Measurements from ENCODE around the gene HMSD.

Gene HMSD

DNA sequence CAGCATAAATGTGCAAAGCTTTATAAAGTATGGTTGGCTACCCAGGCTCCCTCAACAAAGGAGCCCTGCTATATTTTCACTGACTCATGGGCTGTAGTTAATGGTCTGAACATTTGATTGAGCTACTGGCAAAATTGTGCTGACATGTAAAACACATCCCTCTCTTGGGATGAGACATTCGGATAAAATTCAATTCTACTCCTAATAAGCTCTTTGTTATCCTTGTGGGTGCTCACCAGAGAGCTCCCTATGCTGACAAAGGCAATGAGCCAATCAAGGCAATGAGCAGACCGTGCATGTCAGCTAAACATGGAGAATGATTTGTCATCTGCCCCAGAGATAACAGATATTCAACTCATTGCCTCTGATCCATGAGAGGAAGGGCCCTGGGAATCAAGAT lies 48.5 kb downstream of the HMSD start:
- Histone ChIP-seq H3K4me3 (ENCODE audit: low read length) (no peak overlapping the region), H3K9ac (ENCODE audit: low read depth, low read length) (no peak overlapping the region), H3K36me3 (ENCODE audit: insufficient read depth, low read length) (no peaks in the 10 kb centered on the region), H3K4me1 (ENCODE audit: control insufficient read depth, insufficient read depth, low read length) (peaks cover 7% of the 10 kb centered on the region), H3K9me3 (replicated peaks; ENCODE audit: low read length) (no peaks in the 10 kb centered on the region), H3K4me2 (ENCODE audit: low read length) (no peak overlapping the region), H3K27me3 (ENCODE audit: control insufficient read depth, insufficient read depth, low read length) (peaks cover 6% of the 10 kb centered on the region)

DNA sequence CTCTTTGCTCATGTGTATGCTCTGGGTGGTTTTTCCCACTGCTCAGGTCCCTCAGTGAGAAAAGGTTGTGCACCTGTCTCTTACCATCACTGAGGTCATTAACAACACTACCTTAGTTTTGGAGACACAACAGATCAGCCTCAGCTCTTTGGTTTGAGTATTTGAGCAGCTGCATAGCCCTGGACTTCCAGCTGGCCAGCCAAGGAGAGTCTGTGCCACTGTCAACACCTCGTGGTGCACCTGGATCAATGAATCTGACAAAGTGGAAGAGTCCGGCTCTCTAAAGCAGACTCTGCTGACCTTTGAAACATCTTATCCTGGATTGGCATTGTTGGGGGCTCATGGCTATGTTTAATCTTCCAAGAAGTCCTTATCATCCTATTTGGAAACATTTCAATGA lies 50.8 kb downstream of the HMSD start:
- Histone ChIP-seq H3K9me3 (replicated peaks; ENCODE audit: low read length) (no peaks in the 10 kb centered on the region), H3K9ac (ENCODE audit: low read depth, low read length) (no peak overlapping the region), H3K4me1 (ENCODE audit: control insufficient read depth, insufficient read depth, low read length) (peaks cover 7% of the 10 kb centered on the region), H3K4me2 (ENCODE audit: low read length) (no peak overlapping the region), H3K27me3 (ENCODE audit: control insufficient read depth, insufficient read depth, low read length) (peaks cover 8% of the 10 kb centered on the region), H3K4me3 (ENCODE audit: low read length) (no peak overlapping the region), H3K36me3 (ENCODE audit: insufficient read depth, low read length) (no peaks in the 10 kb centered on the region)

DNA sequence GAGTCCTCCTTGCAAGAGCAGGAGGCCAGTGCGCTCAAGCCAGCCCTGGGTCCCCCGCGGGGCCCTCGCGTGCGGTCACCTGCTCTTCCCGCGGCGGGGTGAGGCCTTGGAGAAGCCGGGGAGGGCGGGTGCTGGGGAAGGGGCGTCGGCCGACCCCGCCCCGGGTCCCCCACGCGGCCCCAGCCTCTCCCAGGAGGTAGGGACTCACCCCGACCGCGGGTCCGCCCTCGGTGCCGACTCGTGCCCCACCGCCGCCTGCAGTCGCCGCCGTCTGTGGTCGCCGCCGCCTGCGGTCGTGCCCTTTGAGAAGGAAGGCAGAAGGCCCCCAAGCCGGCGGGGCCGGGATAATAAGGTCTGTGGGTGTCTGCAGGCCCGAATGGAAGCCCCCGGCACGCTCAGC lies 53.5 kb downstream of the HMSD start:
- Histone ChIP-seq H3K9me3 (replicated peaks; ENCODE audit: low read length) (no peaks in the 10 kb centered on the region), H3K4me1 (ENCODE audit: control insufficient read depth, insufficient read depth, low read length) (no peaks in the 10 kb centered on the region), H3K9ac (ENCODE audit: low read depth, low read length) (no peak overlapping the region), H3K36me3 (ENCODE audit: insufficient read depth, low read length) (no peaks in the 10 kb centered on the region), H3K4me2 (ENCODE audit: low read length) (no peak overlapping the region), H3K4me3 (ENCODE audit: low read length) (no peak overlapping the region), H3K27me3 (ENCODE audit: control insufficient read depth, insufficient read depth, low read length) (peaks cover 9% of the 10 kb centered on the region)

DNA sequence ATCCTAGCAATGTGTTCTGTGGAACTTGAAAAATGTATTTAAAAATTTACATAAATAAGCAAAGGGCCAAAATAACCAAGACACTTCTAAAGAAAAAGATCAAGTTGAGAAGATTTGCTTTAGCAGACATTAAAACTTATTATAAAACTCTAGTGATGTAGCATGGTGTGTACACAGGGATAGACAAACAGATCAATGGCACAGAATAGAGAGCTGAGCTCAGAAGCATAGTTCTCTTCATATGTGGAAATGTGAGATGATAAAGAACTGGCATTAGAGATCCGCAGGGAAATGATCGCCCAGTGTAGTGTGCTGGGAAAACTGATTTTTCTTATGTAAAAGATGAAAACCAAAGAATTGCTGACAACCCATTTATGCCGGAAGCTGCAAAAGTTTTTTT lies 60.2 kb downstream of the HMSD start:
- Histone ChIP-seq H3K27me3 (ENCODE audit: control insufficient read depth, insufficient read depth, low read length) (peaks cover 6% of the 10 kb centered on the region), H3K4me2 (ENCODE audit: low read length) (no peak overlapping the region), H3K36me3 (ENCODE audit: insufficient read depth, low read length) (no peaks in the 10 kb centered on the region), H3K9ac (ENCODE audit: low read depth, low read length) (no peak overlapping the region), H3K4me1 (ENCODE audit: control insufficient read depth, insufficient read depth, low read length) (no peaks in the 10 kb centered on the region), H3K4me3 (ENCODE audit: low read length) (no peak overlapping the region), H3K9me3 (replicated peaks; ENCODE audit: low read length) (no peaks in the 10 kb centered on the region)
